PC-3 (cell line): ENCODE results near the gene ARMC12.

Source experiments
- EZH2phosphoT487 ChIP-seq: fragments of 300-600 bp; sonication (generic); IDR thresholded peaks from 2 replicates; pipeline ENCODE4 v1.6.1; 2018; ENCODE audit warnings: mild to moderate bottlenecking, antibody characterized with exemption, low read length, borderline replicate concordance
- TF ChIP-seq, protein P1 (sequence below): fragments of 300-600 bp; sonication (generic); conservative IDR thresholded peaks from 2 replicates; pipeline ENCODE4 v1.5.1; 2017; ENCODE audit warnings: antibody characterized with exemption, low read depth, mild to moderate bottlenecking, low read length

DNA sequence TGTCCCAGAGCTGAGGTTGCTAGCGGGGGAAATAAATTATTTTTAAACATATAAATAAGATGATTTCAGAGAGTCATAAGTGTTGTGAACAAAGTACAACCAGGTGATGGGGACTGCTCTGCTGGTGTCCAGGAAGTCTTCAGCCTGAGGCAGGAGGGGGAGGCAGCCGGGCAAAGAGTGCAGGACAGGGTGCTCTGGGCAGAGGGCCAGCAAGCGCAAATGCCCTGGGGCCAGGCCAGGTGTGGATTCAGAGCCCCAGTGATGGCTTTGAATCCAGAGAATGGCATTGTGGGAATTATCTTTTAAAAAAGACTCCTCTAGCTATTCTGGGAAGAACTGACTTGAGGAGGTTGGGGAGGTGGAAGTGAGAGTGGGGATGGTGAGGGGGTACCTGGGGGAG, 45.6 kb downstream of the ARMC12 start:
- TF ChIP-seq, protein P1, sequence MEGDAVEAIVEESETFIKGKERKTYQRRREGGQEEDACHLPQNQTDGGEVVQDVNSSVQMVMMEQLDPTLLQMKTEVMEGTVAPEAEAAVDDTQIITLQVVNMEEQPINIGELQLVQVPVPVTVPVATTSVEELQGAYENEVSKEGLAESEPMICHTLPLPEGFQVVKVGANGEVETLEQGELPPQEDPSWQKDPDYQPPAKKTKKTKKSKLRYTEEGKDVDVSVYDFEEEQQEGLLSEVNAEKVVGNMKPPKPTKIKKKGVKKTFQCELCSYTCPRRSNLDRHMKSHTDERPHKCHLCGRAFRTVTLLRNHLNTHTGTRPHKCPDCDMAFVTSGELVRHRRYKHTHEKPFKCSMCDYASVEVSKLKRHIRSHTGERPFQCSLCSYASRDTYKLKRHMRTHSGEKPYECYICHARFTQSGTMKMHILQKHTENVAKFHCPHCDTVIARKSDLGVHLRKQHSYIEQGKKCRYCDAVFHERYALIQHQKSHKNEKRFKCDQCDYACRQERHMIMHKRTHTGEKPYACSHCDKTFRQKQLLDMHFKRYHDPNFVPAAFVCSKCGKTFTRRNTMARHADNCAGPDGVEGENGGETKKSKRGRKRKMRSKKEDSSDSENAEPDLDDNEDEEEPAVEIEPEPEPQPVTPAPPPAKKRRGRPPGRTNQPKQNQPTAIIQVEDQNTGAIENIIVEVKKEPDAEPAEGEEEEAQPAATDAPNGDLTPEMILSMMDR: no peak
- TF ChIP-seq EZH2phosphoT487: no peak
